Astrocyte (in vitro differentiated cells and primary cell): Measurements from ENCODE around the gene JAKMIP2.

ENCODE experiments used
- CTCF ChIP-seq: IDR thresholded peaks from 2 replicates; pipeline ENCODE4 v1.5.1; 2011; ENCODE audit warnings: low read depth, mild to moderate bottlenecking, inconsistent platforms, low read length, moderate library complexity; ENCODE audit not compliant: insufficient read depth
- EZH2 ChIP-seq: IDR thresholded peaks from 2 replicates; pipeline ENCODE4 v1.6.1; 2012; ENCODE audit warnings: mild to moderate bottlenecking, low read length, inconsistent platforms; ENCODE audit not compliant: insufficient read depth

GRCh38 chr5:147801461-147801860 is 18.9 kb upstream of the JAKMIP2 start:
- TF ChIP-seq EZH2 (no peak), CTCF (no peak)
